Neural progenitor cell (in vitro differentiated cells): ENCODE measurements around the gene TRHDE. TPM values are rescaled to one million over a fixed set of nuclear protein-coding genes. Genes with fewer than 3 reads are reported as not detected.

Experiments used
- DNase-seq: peaks from one replicate; pipeline ENCODE4 v3.0.0-alpha.2; 2016; ENCODE audit warnings: low spot score
- H2AFZ ChIP-seq: fragments of 200-600 bp; sonication (generic); replicated peaks from 2 replicates; pipeline ENCODE4 v1.6.1; 2016; ENCODE audit warnings: antibody characterized with exemption
- H3F3A ChIP-seq: fragments of 200-600 bp; sonication (generic); 2 replicates; pipeline ENCODE4 v1.6.1; 2016; ENCODE audit warnings: antibody characterized with exemption, low read depth
- H3K27ac ChIP-seq: fragments of 200-600 bp; sonication (generic); 2 replicates; pipeline ENCODE4 v1.5.1; 2016; ENCODE audit warnings: mild to moderate bottlenecking
- H3K27me3 ChIP-seq: fragments of 200-600 bp; sonication (generic); 2 replicates; pipeline ENCODE4 v1.6.1; 2016; ENCODE audit warnings: mild to moderate bottlenecking, moderate library complexity
- H3K36me3 ChIP-seq: fragments of 200-600 bp; sonication (generic); 2 replicates; pipeline ENCODE4 v1.5.1; 2016
- H3K4me1 ChIP-seq: fragments of 200-600 bp; sonication (generic); 2 replicates; pipeline ENCODE4 v1.6.1; 2016; ENCODE audit warnings: mixed run types
- H3K4me2 ChIP-seq: fragments of 200-600 bp; sonication (generic); 2 replicates; pipeline ENCODE4 v1.6.1; 2016
- H3K4me3 ChIP-seq: fragments of 200-600 bp; sonication (generic); 2 replicates; pipeline ENCODE4 v1.5.1; 2016
- H3K79me2 ChIP-seq: fragments of 200-600 bp; sonication (generic); 2 replicates; pipeline ENCODE4 v1.6.1; 2016; ENCODE audit warnings: low read depth
- H3K9ac ChIP-seq: fragments of 200-600 bp; sonication (generic); 2 replicates; pipeline ENCODE4 v1.6.1; 2016
- H3K9me3 ChIP-seq: fragments of 200-600 bp; sonication (generic); 2 replicates; pipeline ENCODE4 v1.5.1; 2016; ENCODE audit warnings: low read depth
- H4K20me1 ChIP-seq: fragments of 200-600 bp; sonication (generic); 2 replicates; pipeline ENCODE4 v1.6.1; 2016; ENCODE audit warnings: low read depth
- H3K27ac Mint-ChIP-seq: 3 replicates; pipeline ENCODE4 v1.8.0; 2021; ENCODE audit warnings: mixed read lengths
- H3K27me3 Mint-ChIP-seq: 2 replicates; pipeline ENCODE4 v1.8.0; 2022; ENCODE audit warnings: low read depth, mild to moderate bottlenecking, inconsistent platforms, moderate library complexity, mixed read lengths; ENCODE audit not compliant: insufficient read depth
- H3K36me3 Mint-ChIP-seq: 3 replicates; pipeline ENCODE4 v1.8.0; 2021; ENCODE audit warnings: mixed read lengths
- H3K4me1 Mint-ChIP-seq: 3 replicates; pipeline ENCODE4 v1.8.0; 2021; ENCODE audit warnings: mixed read lengths
- H3K4me3 Mint-ChIP-seq: 3 replicates; pipeline ENCODE4 v1.8.0; 2021; ENCODE audit warnings: mild to moderate bottlenecking, moderate library complexity, mixed read lengths
- H3K9me3 Mint-ChIP-seq: 3 replicates; pipeline ENCODE4 v1.8.0; 2020; ENCODE audit warnings: mixed read lengths
- CTCF ChIP-seq: fragments of 200-600 bp; sonication (generic); IDR thresholded peaks from 2 replicates; pipeline ENCODE4 v1.5.1; 2017; ENCODE audit warnings: antibody characterized with exemption, mild to moderate bottlenecking
- EZH2 ChIP-seq: fragments of 200-600 bp; sonication (generic); IDR thresholded peaks from 2 replicates; pipeline ENCODE4 v1.6.1; 2017; ENCODE audit warnings: antibody characterized with exemption, mild to moderate bottlenecking, moderate library complexity
- EZH2phosphoT487 ChIP-seq: fragments of 200-600 bp; sonication (generic); IDR thresholded peaks from 2 replicates; pipeline ENCODE4 v1.6.1; 2017; ENCODE audit warnings: antibody characterized with exemption
- total RNA-seq: library from RNA; depleted of rRNA; stranded (reverse); fragments of >200 nt; gene quantifications from 2 replicates; pipeline ENCODE4 v1.2.3, GENCODE V29; 2015; ENCODE audit warnings: low replicate concordance

Gene TRHDE
- total RNA-seq, 1 donor from 2014 or later, result 4.5 TPM

DNA sequence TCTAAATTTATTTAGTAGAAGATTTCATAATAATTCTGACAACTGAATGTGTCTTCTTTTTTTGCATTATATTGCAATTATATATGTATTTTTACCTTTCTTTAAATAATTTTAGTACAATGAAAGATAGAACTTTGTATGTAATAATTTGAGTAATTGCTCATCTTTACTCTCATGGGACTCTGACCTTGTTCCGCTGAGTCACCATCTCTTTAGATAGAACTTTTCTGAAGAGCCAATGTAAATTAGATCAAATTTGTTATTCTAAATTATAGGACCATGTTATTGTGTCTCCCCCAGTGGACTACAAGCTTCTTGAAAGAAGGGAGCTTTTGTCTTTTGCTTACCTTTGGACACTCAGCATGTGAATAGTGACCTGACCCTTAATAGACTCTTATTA lies 96.1 kb downstream of the TRHDE start:
- Mint-ChIP-seq H3K4me1 (peaks cover 3% of the 10 kb centered on the region), H3K27me3 (no peaks in the 10 kb centered on the region), H3K4me3 (no peak overlapping the region), H3K36me3 (no peaks in the 10 kb centered on the region), H3K9me3 (no peaks in the 10 kb centered on the region), H3K27ac (no peak overlapping the region)
- Histone ChIP-seq H3K9me3 (no peaks in the 10 kb centered on the region), H4K20me1 (no peaks in the 10 kb centered on the region), H3K4me1 (peaks cover 14% of the 10 kb centered on the region), H3K4me2 (no peak overlapping the region), H3K27ac (no peak overlapping the region), H3K27me3 (no peaks in the 10 kb centered on the region), H3F3A (no peaks in the 10 kb centered on the region), H3K4me3 (no peak overlapping the region), H3K9ac (no peak overlapping the region), H2AFZ (no peak overlapping the region), H3K36me3 (no peaks in the 10 kb centered on the region), H3K79me2 (no peaks in the 10 kb centered on the region)
- TF ChIP-seq EZH2phosphoT487 (no peak), EZH2 (no peak), CTCF (no peak)
- no peak for DNase-seq

GRCh38 chr12:72368719-72369422 lies 96.7 kb downstream of the TRHDE start:
- no peaks in the 10 kb centered on the region for H3K27me3 Mint-ChIP-seq
- no peak overlapping the region for H3K4me3 Mint-ChIP-seq
- Histone ChIP-seq H4K20me1 (no peaks in the 10 kb centered on the region), H3K4me1 (peaks cover 14% of the 10 kb centered on the region), H3K4me3 (no peak overlapping the region), H3K36me3 (no peaks in the 10 kb centered on the region), H3K27me3 (no peaks in the 10 kb centered on the region), H3K9ac (no peak overlapping the region), H3K4me2 (no peak overlapping the region), H3K27ac (no peak overlapping the region), H3F3A (no peaks in the 10 kb centered on the region), H3K9me3 (no peaks in the 10 kb centered on the region), H3K79me2 (no peaks in the 10 kb centered on the region), H2AFZ (no peak overlapping the region)
- no peaks in the 10 kb centered on the region for H3K36me3 Mint-ChIP-seq
- H3K4me1 Mint-ChIP-seq, result peaks cover 3% of the 10 kb centered on the region
- H3K9me3 Mint-ChIP-seq, result no peaks in the 10 kb centered on the region
- no peak for DNase-seq
- TF ChIP-seq CTCF, result no peak
- TF ChIP-seq EZH2, result no peak
- TF ChIP-seq EZH2phosphoT487, result no peak
- no peak overlapping the region for H3K27ac Mint-ChIP-seq

- H3K4me3 ChIP-seq, result no peak overlapping the region
- DNase-seq, result no peak
- no peak overlapping the region for H3K27ac ChIP-seq
- H3K9me3 Mint-ChIP-seq, result no peaks in the 10 kb centered on the region
- no peaks in the 10 kb centered on the region for H3K79me2 ChIP-seq
- peaks cover 2% of the 10 kb centered on the region for H3K4me1 Mint-ChIP-seq
- no peak overlapping the region for H3K27ac Mint-ChIP-seq
- H3K36me3 ChIP-seq, result no peaks in the 10 kb centered on the region
- no peaks in the 10 kb centered on the region for H3K27me3 Mint-ChIP-seq
- TF ChIP-seq EZH2phosphoT487 (no peak), EZH2 (no peak), CTCF (no peak)
- no peaks in the 10 kb centered on the region for H3K9me3 ChIP-seq
- H2AFZ ChIP-seq, result no peak overlapping the region
- H3K36me3 Mint-ChIP-seq, result no peaks in the 10 kb centered on the region
- no peak overlapping the region for H3K4me3 Mint-ChIP-seq
- no peaks in the 10 kb centered on the region for H3K27me3 ChIP-seq
- no peaks in the 10 kb centered on the region for H3F3A ChIP-seq
- H3K4me2 ChIP-seq, result no peak overlapping the region
- H3K4me1 ChIP-seq, result peaks cover 11% of the 10 kb centered on the region
- H3K9ac ChIP-seq, result no peak overlapping the region
- no peaks in the 10 kb centered on the region for H4K20me1 ChIP-seq
Observed at GRCh38 chr12:72369423-72369959, 97.3 kb downstream of the TRHDE start.
